Measurements from ENCODE around the gene PFDN6. TPM values are rescaled to one million over a fixed set of nuclear protein-coding genes. Genes with fewer than 3 reads are reported as not detected.

The PFDN6 gene
- total and polyA plus RNA-seq, 9 of the 15 experiments (the other 6 are each of a cell fraction or from before 2014, with no cell fraction given), result 6.8 to 475 (median 216) TPM

DNA sequence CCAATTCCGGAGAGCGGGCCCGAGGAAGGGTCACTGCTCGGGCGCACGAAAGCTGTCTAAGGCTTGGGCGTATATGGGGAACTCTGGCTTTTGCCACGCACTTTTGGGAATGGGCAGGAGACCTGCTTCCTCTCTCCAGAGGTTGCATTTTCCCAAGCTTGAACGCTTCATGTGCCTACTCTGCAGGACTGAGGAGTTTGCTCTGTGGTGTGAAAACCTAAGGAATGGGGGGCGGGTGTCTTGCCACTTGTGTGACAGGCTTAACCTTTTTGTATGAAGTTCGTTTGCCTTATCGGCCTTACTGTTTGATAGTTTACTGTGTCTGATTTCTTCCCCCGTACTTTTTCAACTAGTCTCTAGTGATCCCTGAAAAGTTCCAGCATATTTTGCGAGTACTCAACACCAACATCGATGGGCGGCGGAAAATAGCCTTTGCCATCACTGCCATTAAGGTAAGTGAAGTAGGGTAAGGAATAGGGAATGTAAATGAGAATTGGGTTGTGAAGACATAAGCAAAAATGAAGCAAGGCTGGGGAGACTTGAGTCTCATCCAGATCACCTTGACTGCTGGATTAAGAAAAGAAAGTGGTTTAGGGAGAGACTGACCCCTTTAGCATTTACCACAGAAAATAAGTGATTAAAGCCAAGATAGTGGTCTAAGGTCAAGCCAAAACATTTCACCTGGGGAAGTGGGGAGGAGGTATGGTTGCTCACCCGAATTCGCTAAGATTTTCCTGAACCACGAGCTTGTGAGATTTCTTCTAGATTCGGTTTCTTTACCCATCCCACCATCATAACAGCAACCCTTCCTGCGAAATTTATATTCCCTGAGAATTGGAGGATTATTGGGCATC is 16.9 kb upstream of the PFDN6 start (continued):
- no peak for TF ChIP-seq ATF7 (IDR thresholded peaks at IDR 0.05)
- no peak for TF ChIP-seq BHLHE40 (IDR thresholded peaks at IDR 0.05; ENCODE audit: low read length)
- TF ChIP-seq, protein P1, sequence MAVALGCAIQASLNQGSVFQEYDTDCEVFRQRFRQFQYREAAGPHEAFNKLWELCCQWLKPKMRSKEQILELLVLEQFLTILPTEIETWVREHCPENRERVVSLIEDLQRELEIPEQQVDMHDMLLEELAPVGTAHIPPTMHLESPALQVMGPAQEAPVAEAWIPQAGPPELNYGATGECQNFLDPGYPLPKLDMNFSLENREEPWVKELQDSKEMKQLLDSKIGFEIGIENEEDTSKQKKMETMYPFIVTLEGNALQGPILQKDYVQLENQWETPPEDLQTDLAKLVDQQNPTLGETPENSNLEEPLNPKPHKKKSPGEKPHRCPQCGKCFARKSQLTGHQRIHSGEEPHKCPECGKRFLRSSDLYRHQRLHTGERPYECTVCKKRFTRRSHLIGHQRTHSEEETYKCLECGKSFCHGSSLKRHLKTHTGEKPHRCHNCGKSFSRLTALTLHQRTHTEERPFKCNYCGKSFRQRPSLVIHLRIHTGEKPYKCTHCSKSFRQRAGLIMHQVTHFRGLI (CRISPR knock-in tag; IDR thresholded peaks at IDR 0.05), result no peak
- no peak for TF ChIP-seq NFIC (IDR thresholded peaks at IDR 0.05)
- TF ChIP-seq HIVEP1 (CRISPR knock-in tag; IDR thresholded peaks at IDR 0.05), result no peak
- no peak for TF ChIP-seq HDAC8 (tag; IDR thresholded peaks at IDR 0.05)
- no peak for TF ChIP-seq KDM1A (IDR thresholded peaks at IDR 0.05)
- no peak for TF ChIP-seq KLF16 (IDR thresholded peaks at IDR 0.05)
- TF ChIP-seq CHD1 (IDR thresholded peaks at IDR 0.05; ENCODE audit: low read length), result peak; percentile 99
- no peak for TF ChIP-seq TCFL5 (CRISPR knock-in tag; conservative IDR thresholded peaks at IDR 0.05)
- TF ChIP-seq ARID4B (CRISPR knock-in tag; IDR thresholded peaks at IDR 0.05), result peak; percentile 19; the same call in 1 of the 2 replicates
- TF ChIP-seq TBP (optimal IDR thresholded peaks at IDR 0.05; ENCODE audit: low read depth, low read length), result no peak
- peak; percentile 58; the same call in 1 of the 2 replicates for TF ChIP-seq HMBOX1 (IDR thresholded peaks at IDR 0.05)
- TF ChIP-seq KAT2B (IDR thresholded peaks at IDR 0.05; ENCODE audit: low read depth, low read length), result no peak
- TF ChIP-seq CEBPB (tag; IDR thresholded peaks at IDR 0.05), result no peak
- no peak for TF ChIP-seq ARID3B (CRISPR knock-in tag; IDR thresholded peaks at IDR 0.05; ENCODE audit: borderline replicate concordance)

Measured in K562 (cell line).